ENCODE measurements around the gene SKI. TPM values are rescaled to one million over a fixed set of nuclear protein-coding genes. Genes with fewer than 3 reads are reported as not detected.
A peak's percentile ranks its signal among the peaks of the same experiment; 100 is the strongest.

The SKI gene
- total and polyA plus RNA-seq, 2 of the 8 experiments (the other 6 are each of a cell fraction or from before 2014, with no cell fraction given): 8.3 to 87.6 TPM

- Histone ChIP-seq H3K36me3 (ENCODE audit: control insufficient read depth in 2 of 4, insufficient read depth in 4 of 4, low read length in 3 of 4) (no peaks in the 10 kb centered on the region), H2BK5ac (ENCODE audit: low read depth, low read length) (peak overlapping the region; percentile 98), H4K20me1 (replicated peaks in 1 of 2; ENCODE audit: control insufficient read depth in 1 of 2, insufficient read depth in 2 of 2, low read length in 2 of 2) (peaks cover 6 to 27% of the 10 kb centered on the region in 2 experiments), H4K91ac (replicated peaks; ENCODE audit: insufficient read length, low read length) (no peak overlapping the region), H3K9ac (replicated peaks in 1 of 4; ENCODE audit: extremely low read depth in 1 of 4, low read depth in 3 of 4, low read length in 3 of 4) (no peak overlapping the region; a peak in 1 of 7 replicates), H2BK15ac (ENCODE audit: low read length) (0 out of 2 replicates have a peak overlapping the region, but pooled peaks have one; percentile 81), H2BK20ac (ENCODE audit: low read length) (no peak overlapping the region), H3K9me3 (ENCODE audit: insufficient read depth in 2 of 2, low read depth in 1 of 2, low read length in 1 of 2) (no peaks in the 10 kb centered on the region), H3K14ac (ENCODE audit: insufficient read length) (no peak overlapping the region), H2BK12ac (ENCODE audit: low read depth, low read length) (peak overlapping the region; percentile 60; the same call in 1 of the 2 replicates), H3K79me2 (ENCODE audit: control insufficient read depth in 1 of 2, insufficient read depth in 2 of 2, low read length in 2 of 2) (peaks cover 47 to 90% of the 10 kb centered on the region in 2 experiments), H3K27ac (ENCODE audit: low read depth, low read length) (0 out of 2 replicates have a peak overlapping the region, but pooled peaks have one; percentile 14), H3K4me1 (replicated peaks in 1 of 4; ENCODE audit: control insufficient read depth in 3 of 4, insufficient read depth in 4 of 4, low read length in 3 of 4) (peaks cover 16 to 48% (median 41%) of the 10 kb centered on the region in 4 experiments), H3K4ac (replicated peaks; ENCODE audit: insufficient read length, low read depth, low read length) (no peak overlapping the region), H3K4me2 (ENCODE audit: insufficient read depth in 1 of 2, low read depth in 2 of 2, low read length in 2 of 2) (peak overlapping the region; percentile 17 to 44; a peak in 3 of 4 replicates), H2BK120ac (replicated peaks; ENCODE audit: low read depth, low read length) (no peak overlapping the region), H4K5ac (ENCODE audit: insufficient read length, low read depth, low read length) (no peak overlapping the region), H3K18ac (ENCODE audit: extremely low read depth, low read length) (peak overlapping the region; percentile 99), H3K56ac (replicated peaks; ENCODE audit: insufficient read length, low read depth, low read length) (no peak overlapping the region), H2AK5ac (ENCODE audit: low read depth, low read length) (peak overlapping the region; percentile 95), H3K23me2 (ENCODE audit: low read depth, low read length) (0 out of 2 replicates have a peak, but pooled peaks cover 3% of the 10 kb centered on the region), H3K4me3 (ENCODE audit: extremely low read depth in 1 of 4, insufficient read depth in 2 of 4, low read depth in 3 of 4, low read length in 4 of 4) (no peak overlapping the region), H3K23ac (ENCODE audit: insufficient read length) (no peak overlapping the region), H2AFZ (ENCODE audit: low read length) (no peak overlapping the region), H3K79me1 (ENCODE audit: low read depth, low read length) (peaks cover 23% of the 10 kb centered on the region), H3K27me3 (replicated peaks in 1 of 4; ENCODE audit: control insufficient read depth in 3 of 4, extremely low read depth in 1 of 4, insufficient read depth in 3 of 4, low read length in 3 of 4) (no peaks in the 10 kb centered on the region), H4K8ac (ENCODE audit: extremely low read depth, insufficient read depth, low read length) (peak overlapping the region; percentile 39; the same call in 1 of the 2 replicates)
- 84% methylated on average over 7 of the region's 8 CpGs; no CpG with 5 or more reads in 1 of the 2 experiments for WGBS, 2 experiments (ENCODE audit: extremely low coverage in 1 of 2, insufficient coverage in 1 of 2, insufficient read length in 1 of 2, insufficient replicate concordance in 2 of 2, low coverage in 1 of 2, low lambda C conversion rate in 2 of 2, missing lambda C conversion rate in 1 of 2)
- no peak for DNase-seq (ENCODE audit: low read depth in 1 of 2, low spot score in 2 of 2)
- no peak for FAIRE-seq
- CTCF ChIA-PET (ENCODE audit: partially characterized antibody): interaction anchor here (0.8 to 2.8 kb wide), 6 partner anchors 11 to 62 kb away, joined by 3 to 8 read pairs (median 4); no protein-coding TSS in a partner anchor
- POLR2A ChIA-PET (ENCODE audit: partially characterized antibody): interaction anchor here (1.2 to 1.5 kb wide), 3 partner anchors 27 to 1544 kb away, joined by 3 to 5 read pairs (median 4); no protein-coding TSS in a partner anchor
- TF ChIP-seq KDM1A (IDR thresholded peaks at IDR 0.05; ENCODE audit: borderline replicate concordance, low read length) (no peak), SP1 (IDR thresholded peaks at IDR 0.05; ENCODE audit: low read depth, low read length) (no peak), EGR1 (IDR thresholded peaks at IDR 0.05; ENCODE audit: borderline replicate concordance, low read depth, low read length) (no peak), ZNF274 (IDR thresholded peaks at IDR 0.05; ENCODE audit: borderline replicate concordance, extremely low read depth, low read length) (no peak), CHD2 (IDR thresholded peaks at IDR 0.05; ENCODE audit: low read length) (no peak), RFX5 (IDR thresholded peaks at IDR 0.05; ENCODE audit: borderline replicate concordance, low read depth, low read length) (no peak), GTF2F1 (IDR thresholded peaks at IDR 0.05; ENCODE audit: borderline replicate concordance, low read depth, low read length) (no peak), SIN3A (conservative IDR thresholded peaks at IDR 0.05 in 1 of 2, IDR thresholded peaks at IDR 0.05 in 1 of 2; ENCODE audit: low read depth in 1 of 2, low read length in 2 of 2) (no peak), TAF1 (IDR thresholded peaks at IDR 0.05; ENCODE audit: low read depth, low read length) (no peak), MAFK (IDR thresholded peaks at IDR 0.05; ENCODE audit: low read depth, low read length) (no peak), TEAD4 (IDR thresholded peaks at IDR 0.05; ENCODE audit: low read depth, low read length) (no peak), NRF1 (IDR thresholded peaks at IDR 0.05; ENCODE audit: low read depth, low read length) (no peak)
Measured at GRCh38 chr1:2249559-2249906, 21.4 kb downstream of the SKI start.

All from H1 (cell line).